Right ventricle myocardium inferior (tissue), 1 donor: ENCODE data around the gene NFKBIZ. TPM values are rescaled to one million over a fixed set of nuclear protein-coding genes. Genes with fewer than 3 reads are reported as not detected.
"Not testable (repeated sequence)": the region's sequence is repeated elsewhere in the genome, so short reads cannot be mapped to it uniquely, and the experiment has no call there.

Source experiments
- ATAC-seq: fragments of 200-7000 bp; cut with Tn5 transposase; one replicate; pipeline ENCODE4 v1.9.1; 2020; ENCODE audit warnings: mild to moderate bottlenecking, moderate library complexity
- DNase-seq: peaks from one replicate; pipeline ENCODE4 v3.0.0; 2021; ENCODE audit errors: missing footprints
- intact Hi-C: fragments of 100-400 bp; cut with DNase I; formaldehyde crosslinking; loops from one replicate; pipeline ENCODE4 v1.11.0; 2022
- total RNA-seq: library from RNA; stranded (reverse); fragmentation: NEBNext Ultra II Directional; extraction: Animal tissue kit (Norgen Biotek cat#: 25700); gene quantifications from one replicate; pipeline ENCODE4 v1.2.1, GENCODE V29; 2021
- donor health status: DM: no; HTN: yes; CAD: no; lungs with severe emphysema.

NFKBIZ gene
- total RNA-seq, 1 donor from 2014 or later, result 14.8 TPM

- ATAC-seq, result no peak
- intact Hi-C loops, result no loop called here
- no peak for DNase-seq
These were observed 46.9 kb downstream of the NFKBIZ start for GRCh38 chr3:101896083-101896757.

- no peak for ATAC-seq
These were observed 47.7 kb downstream of the NFKBIZ start for GRCh38 chr3:101897013-101897412.

GRCh38 chr3:101898039-101898438, 48.7 kb downstream of the NFKBIZ start:
- DNase-seq (no peak), ATAC-seq (no peak)
- intact Hi-C loops, result no loop called here

More at GRCh38 chr3:101897013-101897412, 47.7 kb downstream of the NFKBIZ start:
- intact Hi-C loops, result no loop called here
- DNase-seq, result no peak

- ATAC-seq (peak; percentile 39), DNase-seq (no peak)
- intact Hi-C loops, result no loop called here
These were observed 49.4 kb downstream of the NFKBIZ start for GRCh38 chr3:101898752-101899169.

- DNase-seq (no peak), ATAC-seq (no peak)
- intact Hi-C loops, result no loop called here
These were observed 51.0 kb downstream of the NFKBIZ start for GRCh38 chr3:101900316-101900715.

- ATAC-seq (no peak), DNase-seq (no peak)
- intact Hi-C loops, result no loop called here
These were observed 51.4 kb downstream of the NFKBIZ start for GRCh38 chr3:101900736-101901135.

- DNase-seq (no peak), ATAC-seq (no peak)
- intact Hi-C loops, result no loop called here
These were observed 52.7 kb downstream of the NFKBIZ start for GRCh38 chr3:101902041-101902440.

- DNase-seq, result no peak
- intact Hi-C loops, result no loop called here
- no peak for ATAC-seq
These were observed 54.1 kb downstream of the NFKBIZ start for GRCh38 chr3:101903451-101903871.

GRCh38 chr3:101905573-101905972, 56.3 kb downstream of the NFKBIZ start:
- DNase-seq, intact Hi-C loops, ATAC-seq: not testable (repeated sequence)

Other genes with a start within 250 kb of the NFKBIZ start
- gene ZBTB11, start 172.4 kb upstream of the NFKBIZ start, total RNA-seq, result 9.7 TPM
- 829 TPM for gene RPL24, start 162.8 kb upstream of the NFKBIZ start, total RNA-seq
- 7.3 TPM for gene CEP97, start 124.9 kb upstream of the NFKBIZ start, total RNA-seq
- gene NXPE3, start 70.3 kb upstream of the NFKBIZ start, total RNA-seq, result 42.0 TPM